SW 1271 (cell line): ENCODE measurements around the gene NFIC.
"Not testable (repeated sequence)": the region's sequence is repeated elsewhere in the genome, so short reads cannot be mapped to it uniquely, and the experiment has no call there.

Experiments used
- DNase-seq, 2 experiments: peaks; one replicate each; lab custom pipeline; 2025; lab: John Stamatoyannopoulos, UW

The NFIC gene

GRCh38 chr19:3491396-3492119 is 125.2 kb downstream of the NFIC start:
- DNase-seq: no peak

GRCh38 chr19:3492131-3492839 is 125.9 kb downstream of the NFIC start:
- DNase-seq: no peak

DNA sequence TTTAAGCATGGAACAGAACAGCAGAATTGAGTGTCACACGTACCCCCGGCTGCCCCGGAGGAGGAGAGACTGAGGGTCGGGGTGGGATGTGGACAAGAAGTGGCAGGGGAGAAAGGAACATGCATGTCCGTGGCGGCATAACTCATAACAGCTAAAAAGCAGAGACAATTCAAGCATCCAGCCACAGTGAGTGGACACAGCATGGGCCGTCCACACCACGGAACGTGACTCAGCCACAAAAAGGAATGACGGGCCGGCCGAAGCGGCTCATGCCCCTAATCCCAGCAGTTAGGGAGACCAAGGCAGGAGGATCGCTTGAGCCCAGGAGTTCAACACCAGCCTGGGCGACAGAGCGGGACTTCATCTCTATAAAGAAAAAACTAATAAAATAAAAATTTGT is 126.5 kb downstream of the NFIC start:
- DNase-seq: no peak

GRCh38 chr19:3493651-3494050 is 127.3 kb downstream of the NFIC start:
- DNase-seq: no peak

GRCh38 chr19:3494051-3494450 is 127.7 kb downstream of the NFIC start:
- no peak for DNase-seq

GRCh38 chr19:3494559-3494958 is 128.2 kb downstream of the NFIC start:
- no peak for DNase-seq

- DNase-seq: no peak
These were observed 130.2 kb downstream of the NFIC start for GRCh38 chr19:3496392-3497273.

DNA sequence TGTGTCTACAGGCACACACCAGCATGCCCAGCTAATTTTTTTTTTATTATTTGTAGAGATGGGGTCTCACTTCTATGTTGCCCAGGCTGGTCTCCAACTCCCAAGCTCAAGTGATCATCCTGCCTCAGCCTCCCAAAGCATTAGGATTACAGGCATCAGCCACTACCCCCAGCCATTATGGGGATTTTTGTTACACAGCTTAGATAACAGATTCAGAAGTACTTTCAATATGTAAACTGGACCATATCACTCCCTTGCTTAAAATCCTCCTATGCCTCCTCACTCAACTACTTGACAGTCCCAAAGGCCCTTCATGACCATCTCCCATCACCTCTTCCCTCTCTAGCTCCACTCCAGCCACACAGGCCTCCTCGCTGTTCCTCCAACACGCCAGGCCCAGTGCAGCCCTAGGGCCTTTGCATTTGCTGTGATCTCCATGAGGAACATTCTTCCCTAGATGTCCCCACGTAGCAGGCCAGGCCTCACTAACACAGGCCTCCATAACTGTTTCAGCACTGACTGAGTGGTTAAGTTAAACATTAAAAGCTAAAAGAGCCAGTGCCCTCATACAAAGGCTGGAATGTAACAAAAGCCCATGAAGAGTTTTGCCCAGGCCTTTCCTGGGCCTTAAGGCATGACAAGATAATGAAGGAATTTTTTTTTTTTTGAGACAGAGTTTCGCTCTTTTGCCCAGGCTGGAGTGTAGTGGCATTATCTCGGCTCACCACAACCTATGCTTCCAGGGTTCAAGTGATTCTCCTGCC is 131.6 kb downstream of the NFIC start:
- no peak for DNase-seq

DNA sequence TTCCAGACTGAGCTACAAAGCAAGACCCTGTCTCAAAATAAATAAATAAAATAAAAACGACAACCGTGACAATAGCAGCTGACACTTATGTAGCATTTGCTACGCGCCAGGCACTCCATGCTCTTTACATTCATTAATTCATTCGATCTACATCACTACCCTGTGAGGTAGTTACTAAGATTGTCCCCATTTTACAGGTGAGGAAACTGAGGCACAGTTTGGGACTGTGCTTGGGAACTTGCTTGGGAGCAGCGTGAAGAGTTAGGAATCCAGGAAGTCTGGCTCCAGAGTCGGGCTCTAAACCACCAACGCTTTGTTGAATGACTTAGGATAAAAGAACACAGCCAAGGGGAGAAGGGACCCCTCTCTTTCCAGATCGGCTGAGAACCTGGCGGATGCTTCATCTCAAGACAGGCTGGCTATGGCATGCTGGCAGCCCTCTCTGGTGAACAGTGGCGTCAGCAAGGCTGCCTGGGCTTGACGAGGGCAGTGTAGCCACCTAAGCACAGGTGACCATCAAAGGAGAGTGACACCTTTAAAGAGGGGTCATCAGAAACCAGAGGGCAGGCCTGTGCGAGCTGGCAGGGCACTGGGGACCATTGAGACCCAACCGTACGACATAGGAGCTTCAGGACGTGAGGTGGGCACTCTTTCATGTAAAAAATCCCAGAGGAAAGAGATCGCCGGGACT is 133.5 kb downstream of the NFIC start:
- no peak for DNase-seq

DNA sequence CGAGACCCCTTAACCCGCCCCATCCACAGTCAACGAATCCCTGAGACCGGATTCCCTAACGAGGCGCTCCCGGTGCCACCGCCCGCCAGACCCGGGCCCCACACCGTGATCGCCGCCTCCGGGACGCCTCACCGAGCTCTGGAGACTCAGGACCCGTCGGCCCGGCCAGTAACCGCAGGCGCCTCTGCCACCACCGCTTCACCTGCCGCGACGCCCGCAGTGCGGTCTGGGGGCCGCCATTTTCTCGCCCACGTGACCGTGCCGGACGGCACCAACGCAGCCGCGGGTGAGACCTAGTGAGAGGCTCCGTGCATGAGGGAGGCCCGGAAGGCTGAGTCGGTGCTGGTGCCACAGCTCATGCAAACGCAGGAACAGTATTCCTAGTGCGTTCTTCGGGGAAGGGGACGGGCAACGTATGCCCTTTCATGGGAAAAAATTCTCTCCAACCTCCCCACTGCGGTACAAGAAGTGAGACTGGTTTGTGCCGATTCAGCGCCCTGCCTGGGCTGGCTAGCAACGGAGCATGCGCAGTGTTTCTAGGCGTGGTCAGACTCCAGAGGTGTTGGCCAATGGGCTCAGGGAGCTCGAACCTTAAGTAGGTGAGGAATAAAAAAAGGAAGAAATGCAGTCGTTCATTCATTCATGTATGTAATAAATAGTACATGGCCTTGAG is 134.2 kb downstream of the NFIC start, which contains the start of gene DOHH:
Gene DOHH (minus strand): TSS at position 246 of the 673 bp plus-strand sequence. CDS start 3,860 bp downstream, outside the sequence.
- peak; percentile 87 to 95 for DNase-seq

- no peak for DNase-seq
These were observed 135.4 kb downstream of the NFIC start for GRCh38 chr19:3501780-3502179.

- DNase-seq: no peak
These were observed 136.7 kb downstream of the NFIC start for GRCh38 chr19:3503036-3503572.

DNA sequence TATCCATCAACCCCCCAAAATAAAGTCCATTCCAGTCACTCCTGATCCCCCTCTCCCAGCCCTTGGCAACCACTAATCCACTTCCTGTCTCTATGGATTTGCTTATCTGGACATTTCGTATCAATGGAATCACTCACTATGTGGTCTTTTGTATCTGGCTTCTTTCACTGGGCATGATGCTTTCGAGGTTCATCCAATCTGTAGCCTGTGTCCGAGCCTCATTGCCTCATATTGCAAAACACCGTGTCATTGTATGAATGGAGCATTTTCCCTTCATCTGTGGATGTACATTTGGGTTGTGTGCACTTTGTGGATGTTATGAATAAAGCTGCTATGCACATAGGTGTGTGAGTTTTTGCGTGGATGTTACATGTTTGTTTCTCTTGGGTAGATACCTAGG is 138.4 kb downstream of the NFIC start:
- no peak for DNase-seq

DNA sequence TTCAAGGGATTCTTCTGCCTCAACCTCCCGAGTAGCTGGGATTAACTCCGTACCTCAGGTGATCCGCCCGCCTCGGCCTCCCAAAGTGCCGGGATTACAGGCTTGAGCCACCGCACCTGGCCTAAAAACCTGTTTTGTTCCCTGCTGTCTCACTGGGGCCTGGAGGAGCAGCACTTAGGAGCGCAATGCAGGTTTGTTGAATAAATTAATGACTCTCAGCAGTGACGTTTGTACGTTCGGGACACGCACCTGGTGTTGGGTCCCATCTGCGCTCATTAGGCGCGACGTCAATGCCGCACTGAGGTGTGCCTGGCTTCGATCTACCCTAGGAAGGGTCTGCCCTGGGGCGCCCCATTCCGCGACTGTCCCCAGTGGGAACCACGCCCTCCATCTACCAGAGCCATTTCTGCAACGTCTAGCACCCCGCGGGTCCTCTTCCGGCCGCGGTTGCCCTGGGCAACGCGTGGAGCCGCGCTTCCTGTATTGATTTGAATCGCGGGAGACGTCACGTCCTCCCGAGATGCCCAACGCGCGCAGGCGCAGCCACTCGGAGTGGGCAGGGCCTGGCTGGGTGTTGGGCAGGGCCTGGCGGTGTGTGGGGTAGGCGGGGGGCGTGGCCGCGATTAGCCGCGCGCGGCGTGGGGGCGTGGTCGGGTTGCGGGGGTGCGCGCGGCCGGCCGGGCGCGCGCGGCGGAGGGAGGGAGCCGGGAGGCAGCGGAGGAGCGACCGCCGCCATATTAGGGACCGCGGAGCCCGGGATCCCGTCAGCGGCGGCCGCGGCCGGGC is 139.4 kb downstream of the NFIC start, which contains the start of gene FZR1:
Gene FZR1 (plus strand): TSS at position 714 of the 786 bp plus-strand sequence. CDS start 16,679 bp downstream, outside the sequence.
- DNase-seq: peak; percentile 93 to 97

DNA sequence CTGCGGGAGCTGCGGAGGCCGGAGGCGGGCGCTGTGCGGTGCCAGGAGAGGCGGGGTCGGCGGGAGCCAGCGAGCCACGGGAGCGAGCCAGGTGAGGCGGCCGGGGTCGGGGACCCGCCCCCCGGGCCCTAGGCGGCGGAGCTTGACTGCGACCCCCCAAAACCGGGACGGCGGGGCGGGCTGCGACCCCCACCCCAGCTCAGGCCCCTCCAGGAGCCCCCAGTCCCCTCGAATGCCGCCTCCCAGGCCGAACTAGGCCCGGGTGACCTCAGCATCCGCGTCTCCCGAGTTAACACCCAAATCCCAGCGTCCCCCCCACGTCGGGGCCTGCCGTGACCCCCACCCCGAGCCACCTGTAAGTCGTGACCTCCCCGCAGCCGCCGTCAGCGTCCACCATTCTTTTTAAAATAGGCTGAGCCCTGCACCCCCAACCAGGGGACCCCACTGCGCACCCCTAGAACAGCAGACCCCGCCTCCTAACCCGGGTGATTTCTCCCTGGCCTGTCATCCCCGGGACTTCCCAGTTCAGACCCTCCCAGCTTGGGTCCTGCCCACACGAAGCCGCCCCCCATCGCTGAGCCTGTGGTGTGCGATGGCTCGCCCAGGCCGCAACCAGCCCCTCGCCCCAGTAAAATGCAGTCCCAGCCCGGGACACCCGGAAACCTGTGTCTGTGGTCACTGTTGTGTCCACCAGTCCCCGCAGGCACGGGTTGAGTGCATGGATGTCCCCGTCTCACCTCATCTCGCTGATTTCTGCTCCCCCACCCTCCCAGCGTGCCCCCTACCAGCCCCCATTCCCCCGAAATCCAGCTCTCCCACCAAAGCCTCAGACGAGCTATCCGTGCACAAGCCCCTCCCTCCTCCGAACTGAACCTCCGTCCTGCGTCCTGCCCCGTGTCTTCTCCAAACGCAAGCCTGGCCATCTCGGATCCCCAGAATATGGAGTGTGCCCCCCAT is 140.3 kb downstream of the NFIC start:
- DNase-seq: no peak

DNA sequence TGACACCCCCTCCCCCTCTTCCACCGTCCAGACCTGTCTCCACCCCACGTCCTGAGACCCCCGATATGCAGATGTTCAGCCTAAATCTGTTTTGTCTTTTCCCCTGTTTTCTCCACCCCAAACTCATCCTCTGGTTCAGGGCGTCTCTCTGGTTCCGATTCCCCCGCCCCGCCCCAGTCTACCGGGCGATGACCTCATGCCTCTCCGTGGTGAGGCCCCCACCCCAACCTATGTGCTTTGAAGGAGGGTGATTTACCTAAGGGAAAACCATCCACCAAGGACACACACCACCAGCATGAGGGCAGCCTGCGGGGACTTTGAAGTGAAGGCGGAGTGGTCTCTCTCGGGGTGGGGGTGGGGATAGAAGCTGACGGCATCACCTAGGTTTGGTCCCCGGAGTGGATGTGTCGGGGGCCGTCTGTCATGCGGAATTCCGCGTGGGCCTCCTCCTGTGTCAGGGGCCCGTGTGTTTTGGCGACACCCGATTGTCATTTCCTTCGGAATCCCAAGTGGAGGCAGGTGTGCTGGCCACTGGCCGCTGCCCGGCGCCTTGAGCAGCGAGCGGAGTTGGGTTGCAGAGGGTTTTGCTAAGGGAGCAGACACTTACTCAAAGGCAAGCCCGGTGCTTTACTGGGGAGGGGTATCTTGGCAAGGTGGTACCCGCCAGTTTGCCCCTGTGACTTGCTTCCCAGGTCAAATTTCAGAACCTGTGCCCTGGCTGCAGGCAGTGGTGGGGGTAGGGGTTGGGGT is 141.2 kb downstream of the NFIC start:
- DNase-seq: no peak

GRCh38 chr19:3508121-3508661 is 141.8 kb downstream of the NFIC start:
- DNase-seq: not testable (repeated sequence)
